Myocyte (in vitro differentiated cells): Measurements from ENCODE around the gene USP17L27. TPM values are rescaled to one million over a fixed set of nuclear protein-coding genes. Genes with fewer than 3 reads are reported as not detected.
"Not testable (repeated sequence)": the region's sequence is repeated elsewhere in the genome, so short reads cannot be mapped to it uniquely, and the experiment has no call there.

Experiments
- DNase-seq: peaks from one replicate; pipeline ENCODE4 v3.0.0-alpha.2; 2012; ENCODE audit warnings: low read depth
- polyA plus RNA-seq: library from polyadenylated mRNA; unstranded; fragments of >200 nt; gene quantifications from one replicate; pipeline ENCODE4 v1.2.1, GENCODE V29; 2012; ENCODE audit warnings: missing spikeins
- total RNA-seq: library from RNA; depleted of rRNA; stranded (reverse); fragments of >200 nt; gene quantifications from 2 replicates; pipeline ENCODE4 v1.2.3, GENCODE V29; 2014

The USP17L27 gene
- total RNA-seq: not detected in 2 replicates
- polyA plus RNA-seq: not detected

- not testable (repeated sequence) for DNase-seq
These were observed at the start of gene USP17L27 for GRCh38 chr4:9343848-9344247. Gene USP17L27, plus strand, starts transcription at chr4:9344148. Its CDS starts 0 bp downstream, at chr4:9344148.

DNA sequence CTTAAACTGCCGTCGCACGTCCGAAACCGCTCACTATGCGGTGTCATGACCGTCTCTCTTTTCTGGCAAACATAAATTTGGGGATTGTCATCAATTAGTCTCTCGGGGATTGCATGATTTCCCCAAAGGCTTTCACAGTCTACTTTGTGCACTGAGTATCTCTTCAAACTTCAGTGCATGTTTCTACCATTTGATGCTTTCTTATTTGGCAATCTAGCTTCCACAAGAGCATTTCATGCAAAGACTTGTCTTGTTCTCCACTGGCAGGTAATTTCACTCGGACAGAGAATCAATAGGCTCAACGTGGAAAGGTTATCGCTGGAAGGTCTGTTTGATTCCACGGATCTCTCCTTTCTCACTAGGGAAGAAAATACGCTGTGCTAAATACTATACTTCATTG, 19.8 kb upstream of the USP17L27 start:
- DNase-seq: not testable (repeated sequence)

DNA sequence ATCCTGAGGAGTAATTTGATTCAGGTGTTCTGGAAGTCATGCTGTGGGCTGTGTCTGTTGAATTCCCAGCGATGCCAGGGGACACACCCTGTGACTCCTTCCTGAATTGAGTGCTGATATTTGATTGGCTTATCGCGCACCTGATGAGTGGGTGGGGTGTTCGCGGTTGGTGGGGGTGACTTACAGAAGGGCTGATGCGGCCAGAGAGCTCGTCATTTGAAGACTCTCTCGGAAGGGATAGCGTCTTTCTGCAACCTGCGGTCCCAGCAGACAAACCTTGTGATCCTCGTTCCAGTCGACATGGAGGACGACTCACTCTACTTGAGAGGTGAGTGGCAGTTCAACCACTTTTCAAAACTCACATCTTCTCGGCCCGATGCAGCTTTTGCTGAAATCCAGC, 19.1 kb upstream of the USP17L27 start, which contains the start of gene USP17L24:
Gene USP17L24 (plus strand): TSS at position 301 of the 400 bp plus-strand sequence. CDS start 0 bp downstream, at position 301.
- not testable (repeated sequence) for DNase-seq

- DNase-seq: not testable (repeated sequence)
These were observed 14.3 kb upstream of the USP17L27 start, which contains the start of gene USP17L25 for GRCh38 chr4:9329611-9330010. Gene USP17L25, plus strand, starts transcription at chr4:9329911. Its CDS starts 0 bp downstream, at chr4:9329911.

DNA sequence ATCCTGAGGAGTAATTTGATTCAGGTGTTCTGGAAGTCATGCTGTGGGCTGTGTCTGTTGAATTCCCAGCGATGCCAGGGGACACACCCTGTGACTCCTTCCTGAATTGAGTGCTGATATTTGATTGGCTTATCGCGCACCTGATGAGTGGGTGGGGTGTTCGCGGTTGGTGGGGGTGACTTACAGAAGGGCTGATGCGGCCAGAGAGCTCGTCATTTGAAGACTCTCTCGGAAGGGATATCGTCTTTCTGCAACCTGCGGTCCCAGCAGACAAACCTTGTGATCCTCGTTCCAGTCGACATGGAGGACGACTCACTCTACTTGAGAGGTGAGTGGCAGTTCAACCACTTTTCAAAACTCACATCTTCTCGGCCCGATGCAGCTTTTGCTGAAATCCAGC, 9.6 kb upstream of the USP17L27 start, which contains the start of gene USP17L26:
Gene USP17L26 (plus strand): TSS at position 301 of the 400 bp plus-strand sequence. CDS start 0 bp downstream, at position 301.
- DNase-seq: not testable (repeated sequence)

DNA sequence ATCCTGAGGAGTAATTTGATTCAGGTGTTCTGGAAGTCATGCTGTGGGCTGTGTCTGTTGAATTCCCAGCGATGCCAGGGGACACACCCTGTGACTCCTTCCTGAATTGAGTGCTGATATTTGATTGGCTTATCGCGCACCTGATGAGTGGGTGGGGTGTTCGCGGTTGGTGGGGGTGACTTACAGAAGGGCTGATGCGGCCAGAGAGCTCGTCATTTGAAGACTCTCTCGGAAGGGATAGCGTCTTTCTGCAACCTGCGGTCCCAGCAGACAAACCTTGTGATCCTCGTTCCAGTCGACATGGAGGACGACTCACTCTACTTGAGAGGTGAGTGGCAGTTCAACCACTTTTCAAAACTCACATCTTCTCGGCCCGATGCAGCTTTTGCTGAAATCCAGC, 4.8 kb upstream of the USP17L27 start, which contains the start of gene USP17L5:
Gene USP17L5 (plus strand): TSS at position 301 of the 400 bp plus-strand sequence. CDS start 0 bp downstream, at position 301.
- DNase-seq: not testable (repeated sequence)

GRCh38 chr4:9348593-9348992, 4.6 kb downstream of the USP17L27 start, which contains the start of gene USP17L28:
Gene USP17L28, plus strand, starts transcription at chr4:9348893. Its CDS starts 0 bp downstream, at chr4:9348893.
- DNase-seq: not testable (repeated sequence)

- DNase-seq: not testable (repeated sequence)
These were observed 6.9 kb downstream of the USP17L27 start for GRCh38 chr4:9350866-9351265.

GRCh38 chr4:9353338-9353737, 9.4 kb downstream of the USP17L27 start, which contains the start of gene USP17L29:
Gene USP17L29, plus strand, starts transcription at chr4:9353638. Its CDS starts 0 bp downstream, at chr4:9353638.
- not testable (repeated sequence) for DNase-seq

DNA sequence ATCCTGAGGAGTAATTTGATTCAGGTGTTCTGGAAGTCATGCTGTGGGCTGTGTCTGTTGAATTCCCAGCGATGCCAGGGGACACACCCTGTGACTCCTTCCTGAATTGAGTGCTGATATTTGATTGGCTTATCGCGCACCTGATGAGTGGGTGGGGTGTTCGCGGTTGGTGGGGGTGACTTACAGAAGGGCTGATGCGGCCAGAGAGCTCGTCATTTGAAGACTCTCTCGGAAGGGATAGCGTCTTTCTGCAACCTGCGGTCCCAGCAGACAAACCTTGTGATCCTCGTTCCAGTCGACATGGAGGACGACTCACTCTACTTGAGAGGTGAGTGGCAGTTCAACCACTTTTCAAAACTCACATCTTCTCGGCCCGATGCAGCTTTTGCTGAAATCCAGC, 18.9 kb downstream of the USP17L27 start, which contains the start of gene USP17L30:
Gene USP17L30 (plus strand): TSS at position 301 of the 400 bp plus-strand sequence. CDS start 0 bp downstream, at position 301.
- not testable (repeated sequence) for DNase-seq

GRCh38 chr4:9379881-9380280, 35.9 kb downstream of the USP17L27 start:
- not testable (repeated sequence) for DNase-seq

DNA sequence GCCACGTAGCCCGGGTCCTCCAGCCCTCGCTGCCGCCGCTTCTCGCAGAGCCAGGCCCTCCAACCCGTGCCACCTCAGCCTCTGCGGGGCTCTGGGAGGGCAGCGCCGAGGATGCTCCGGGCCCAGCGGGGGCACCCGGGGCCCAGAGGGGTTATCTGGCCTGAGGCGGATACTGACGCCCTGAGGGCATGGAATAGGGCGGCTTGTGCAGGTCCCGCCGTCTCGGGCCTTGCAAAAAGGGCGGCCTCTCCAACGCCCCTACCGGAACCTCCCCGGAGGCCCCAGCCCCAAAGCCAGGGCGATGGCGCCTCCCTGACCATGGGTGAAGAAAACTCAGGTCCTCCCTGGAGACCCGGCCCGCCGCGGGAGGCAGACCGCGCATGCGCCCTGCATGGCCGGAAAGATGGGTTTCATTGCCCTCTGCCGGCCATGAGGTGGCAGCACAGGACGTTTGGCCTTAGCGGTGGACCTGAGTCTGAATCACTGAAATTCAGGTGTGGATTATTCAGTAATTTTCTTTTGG, 37.1 kb downstream of the USP17L27 start:
- DNase-seq: peak; percentile 12

DNA sequence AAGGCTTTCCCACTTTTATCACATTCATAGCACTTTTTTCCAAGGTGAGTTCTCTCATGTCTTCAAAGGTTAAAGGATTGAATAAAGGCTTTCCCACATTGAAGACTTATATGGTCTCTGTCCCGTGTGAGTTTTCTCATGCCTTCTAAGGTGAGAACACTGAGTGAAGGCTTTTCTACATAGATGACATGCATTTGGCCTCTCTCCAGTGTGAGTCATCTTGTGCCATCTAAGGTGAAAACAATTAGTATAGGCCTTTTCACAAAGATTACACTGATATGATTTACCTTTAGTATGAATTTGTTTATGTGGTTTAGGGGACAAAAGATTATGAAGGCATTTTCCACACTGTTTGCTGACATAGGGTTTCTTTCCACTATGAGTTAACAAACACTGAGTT, 40.2 kb downstream of the USP17L27 start:
- DNase-seq: no peak

DNA sequence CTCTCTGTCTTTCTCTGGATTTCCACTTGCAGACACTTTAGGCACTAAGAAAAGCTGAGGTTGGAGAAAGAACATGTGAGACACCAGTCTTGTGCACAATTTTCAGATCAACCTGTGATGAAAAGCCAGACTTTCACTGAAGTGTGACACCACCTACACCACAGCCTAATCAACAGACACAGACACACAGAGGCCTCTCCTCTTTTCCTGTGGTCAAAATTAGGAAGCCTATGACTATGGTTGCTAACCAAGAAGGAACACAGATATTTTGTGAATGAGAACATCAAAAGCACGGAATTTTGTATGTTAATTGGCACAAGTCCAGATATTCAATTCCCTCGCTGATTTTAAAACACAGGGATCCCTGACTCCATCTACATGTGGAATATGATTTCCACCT, 45.1 kb downstream of the USP17L27 start:
- DNase-seq: not testable (repeated sequence)

Other genes with a start within 250 kb of the USP17L27 start
- not detected in 2 replicates for gene FAM90A26, start 173.7 kb upstream of the USP17L27 start, total RNA-seq
- gene USP17L10, start 133.5 kb upstream of the USP17L27 start, total RNA-seq: not detected in 2 replicates
- not detected in 2 replicates for gene USP17L11, start 128.7 kb upstream of the USP17L27 start, total RNA-seq
- not detected in 2 replicates for gene USP17L12, start 124.0 kb upstream of the USP17L27 start, total RNA-seq
- gene USP17L13, start 119.3 kb upstream of the USP17L27 start, total RNA-seq: not detected in 2 replicates
- not detected in 2 replicates for gene USP17L15, start 109.8 kb upstream of the USP17L27 start, total RNA-seq
- not detected in 2 replicates for gene USP17L17, start 100.3 kb upstream of the USP17L27 start, total RNA-seq
- not detected in 2 replicates for gene USP17L18, start 95.5 kb upstream of the USP17L27 start, total RNA-seq
- gene USP17L19, start 90.8 kb upstream of the USP17L27 start, total RNA-seq: not detected in 2 replicates
- gene USP17L20, start 86.0 kb upstream of the USP17L27 start, total RNA-seq: not detected in 2 replicates
- gene USP17L21, start 81.3 kb upstream of the USP17L27 start, total RNA-seq: not detected in 2 replicates
- gene USP17L22, start 76.5 kb upstream of the USP17L27 start, total RNA-seq: not detected in 2 replicates
- not detected in 2 replicates for gene USP17L24, start 19.0 kb upstream of the USP17L27 start, total RNA-seq
- gene USP17L25, start 14.2 kb upstream of the USP17L27 start, total RNA-seq: not detected in 2 replicates
- not detected in 2 replicates for gene USP17L26, start 9.5 kb upstream of the USP17L27 start, total RNA-seq
- gene USP17L5, start 4.7 kb upstream of the USP17L27 start, total RNA-seq: not detected in 2 replicates
- gene USP17L28, start 4.7 kb downstream of the USP17L27 start, total RNA-seq: not detected in 2 replicates
- not detected in 2 replicates for gene USP17L29, start 9.5 kb downstream of the USP17L27 start, total RNA-seq
- not detected in 2 replicates for gene USP17L30, start 19.0 kb downstream of the USP17L27 start, total RNA-seq
- not detected in 2 replicates for gene DEFB131A, start 100.3 kb downstream of the USP17L27 start, total RNA-seq